Spleen (tissue), 11 donors: ENCODE results near the gene TP73. TPM values are rescaled to one million over a fixed set of nuclear protein-coding genes. Genes with fewer than 3 reads are reported as not detected.

ENCODE experiments used
- DNase-seq: peaks from one replicate; pipeline ENCODE4 v3.0.0-alpha.2; 2020
- H3K27ac ChIP-seq, 8 donors: fragments of 200-600 bp; sonication (generic) in 7 of 8; 1 replicate in 4 of 8; 2 replicates in 4 of 8; pipeline versions ENCODE4 v1.5.0 to v1.8.0; 2016 to 2021; ENCODE audit warnings: inconsistent platforms in 4 of 8, mild to moderate bottlenecking in 4 of 8, moderate library complexity in 1 of 8
- H3K27me3 ChIP-seq, 7 donors: fragments of 200-600 bp; sonication (generic) in 6 of 7; replicated peaks in 1 of 7; 1 replicate in 4 of 7; 2 replicates in 3 of 7; pipeline versions ENCODE4 v1.5.0 to v1.8.0; 2016 to 2021; ENCODE audit warnings: inconsistent platforms in 3 of 7, mild to moderate bottlenecking in 1 of 7
- H3K36me3 ChIP-seq, 6 donors: fragments of 200-600 bp; sonication (generic) in 5 of 6; 1 replicate in 4 of 6; 2 replicates in 2 of 6; pipeline versions ENCODE4 v1.5.0 to v1.8.0; 2016 to 2021; ENCODE audit warnings: inconsistent platforms in 2 of 6
- H3K4me1 ChIP-seq, 6 donors: fragments of 200-600 bp; sonication (generic) in 5 of 6; 1 replicate in 3 of 6; 2 replicates in 3 of 6; pipeline versions ENCODE4 v1.5.0 to v1.8.0; 2016 to 2021; ENCODE audit warnings: inconsistent platforms in 3 of 6
- H3K4me3 ChIP-seq, 8 donors: fragments of 200-600 bp; sonication (generic) in 7 of 8; 1 replicate in 4 of 8; 2 replicates in 4 of 8; pipeline versions ENCODE4 v1.5.0 to v1.8.0; 2016 to 2021; ENCODE audit warnings: inconsistent platforms in 4 of 8, mild to moderate bottlenecking in 4 of 8, moderate library complexity in 2 of 8
- H3K9me3 ChIP-seq, 8 donors: fragments of 200-600 bp; sonication (generic) in 7 of 8; 1 replicate in 4 of 8; 2 replicates in 4 of 8; pipeline versions ENCODE4 v1.5.0 to v1.8.0; 2016 to 2021; ENCODE audit warnings: inconsistent platforms in 4 of 8
- POLR2A ChIP-seq, 3 donors: fragments of 450-650 bp; IDR thresholded peaks; one replicate each; pipeline ENCODE4 v1.5.1; 2017; ENCODE audit warnings: antibody characterized with exemption in 3 of 3, mild to moderate bottlenecking in 1 of 3
- POLR2AphosphoS5 ChIP-seq, 3 donors: sonication (generic); formaldehyde crosslinking; IDR thresholded peaks; one replicate each; pipeline ENCODE4 v1.5.1; 2017; ENCODE audit warnings: antibody characterized with exemption in 3 of 3
- WGBS, 5 donors: extraction: QIAGEN DNeasy Blood & Tissue Kit in 3 of 5; methylation state at CpG; one replicate each; pipeline versions ENCODE4 v1.1.5 to v1.1.7; 2013 to 2018; 5-methylcytosine and 5-hydroxymethylcytosine counted together
- intact Hi-C: fragments of 100-400 bp; cut with DNase I; formaldehyde crosslinking; loops from one replicate; pipeline ENCODE4 v1.15.0; 2023; ENCODE audit warnings: low total_unique reads
- polyA plus RNA-seq, 3 donors: library from polyadenylated mRNA; stranded (reverse); fragments of 200-250 nt; gene quantifications; one replicate each; pipeline ENCODE4 v1.2.1, GENCODE V29; 2013
- total RNA-seq, 7 donors: library from RNA; depleted of rRNA in 3 of 7; stranded (reverse); fragments of >200 nt in 3 of 7; fragmentation: NEBNext Ultra II Directional in 4 of 7; extraction: Animal tissue kit (Norgen Biotek cat#: 25700) in 4 of 7; gene quantifications; one replicate each; pipeline versions ENCODE4 v1.1.0 to v1.2.1, GENCODE V29; 2016 to 2021
- TF ChIP-seq, protein P1 (sequence below), 11 experiments: fragments of 200-600 bp in 7 of 11; fragments of 450-650 bp in 4 of 11; sonication (generic) in 4 of 11; IDR thresholded peaks in 8 of 11; conservative IDR thresholded peaks in 3 of 11; 1 replicate in 7 of 11; 2 replicates in 4 of 11; pipeline versions ENCODE4 v1.4.0 to v1.8.0; 2016 to 2021; ENCODE audit warnings: antibody characterized with exemption in 11 of 11, inconsistent platforms in 4 of 11, mild to moderate bottlenecking in 1 of 11
- donor health status: healthy with polysubstance abuse.
- donor health status: DM: no; HTN: no; CAD: no; lungs with moderate emphysema.
- donor health status: DM: no; HTN: no; CAD: no.
- donor health status: Bipolar disorder and iron deficiency.
- donor health status: healthy.
- donor health status: DM: no; HTN: no; CAD: no.
- donor health status: DM: yes; HTN: yes; CAD: no.

TP73 gene
- total and polyA plus RNA-seq, 10 donors = 0.11 to 4.3 (median 0.96) TPM

DNA sequence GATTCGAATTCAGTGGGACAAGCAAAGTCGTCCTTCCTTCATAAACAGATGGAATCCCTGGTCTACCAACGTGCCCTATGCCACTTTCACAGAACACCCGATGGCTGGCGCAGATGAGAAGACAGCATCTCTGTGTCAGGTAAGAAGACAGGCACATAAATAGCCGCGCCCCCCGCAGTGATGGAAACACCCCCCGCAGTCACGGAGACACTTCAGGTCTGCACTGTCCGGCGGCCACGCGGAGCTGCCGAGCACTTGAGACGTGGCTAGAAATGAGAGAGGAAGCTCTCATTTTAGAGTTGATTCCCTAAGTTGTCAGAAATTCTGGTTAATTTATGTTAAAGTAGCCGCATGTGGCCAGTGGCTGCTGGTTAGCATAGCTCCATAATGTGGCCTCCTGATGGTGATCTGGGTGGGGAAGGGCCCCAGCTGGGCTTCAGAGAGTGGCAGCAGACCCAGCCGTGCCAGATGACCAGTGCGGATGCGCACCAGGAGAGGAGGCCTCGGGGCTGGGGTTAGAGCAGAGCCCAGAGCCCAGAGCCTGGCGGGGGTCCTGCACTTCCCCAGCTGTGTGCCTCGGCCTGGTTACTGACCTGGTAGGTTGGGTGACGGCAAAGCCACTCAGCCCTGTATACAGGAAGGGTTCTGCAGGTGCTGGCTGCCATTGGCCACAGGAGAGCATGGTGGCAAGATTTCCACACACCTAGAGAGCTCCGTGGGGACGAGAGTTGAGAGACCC is 24.6 kb upstream of the TP73 start:
- 93 to 96% (median 94%) methylated on average over 24 to 26 of the region's 26 CpGs for WGBS, 5 donors
- Histone ChIP-seq H3K36me3 (peaks cover 5 to 68% (median 54%) of the 10 kb centered on the region in 6 donors), H3K27me3 (no peaks in the 10 kb centered on the region), H3K4me1 (peaks cover 18 to 40% (median 34%) of the 10 kb centered on the region in 6 donors), H3K9me3 (no peaks in the 10 kb centered on the region), H3K4me3 (no peak overlapping the region), H3K27ac (no peak overlapping the region)
- intact Hi-C loops = no loop called here
- TF ChIP-seq POLR2AphosphoS5 (IDR thresholded peaks at IDR 0.05) (peak in 1 of 3 donors; percentile 27), POLR2A (IDR thresholded peaks at IDR 0.05) (no peak)
- peak; percentile 76 for DNase-seq

DNA sequence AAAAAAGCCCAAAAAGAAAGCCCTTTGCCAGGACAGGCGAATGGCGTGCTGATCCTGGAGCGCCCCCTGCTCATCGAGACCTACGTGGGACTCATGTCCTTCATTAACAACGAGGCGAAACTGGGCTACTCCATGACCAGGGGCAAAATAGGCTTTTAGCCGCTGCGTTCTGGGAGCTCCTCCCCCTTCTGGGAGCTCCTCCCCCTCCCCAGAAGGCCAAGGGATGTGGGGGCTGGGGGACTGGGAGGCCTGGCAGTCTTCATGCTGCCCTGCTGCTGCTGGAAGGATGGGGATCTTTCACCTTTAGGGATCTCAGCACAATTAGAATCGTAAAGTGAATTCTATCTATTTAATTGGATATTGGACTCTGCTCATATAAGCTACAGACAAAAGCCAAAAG is 23.9 kb upstream of the TP73 start:
- Histone ChIP-seq H3K4me1 (peaks cover 10 to 32% (median 26%) of the 10 kb centered on the region in 6 donors), H3K36me3 (peaks cover 5 to 75% (median 61%) of the 10 kb centered on the region in 6 donors), H3K27ac (no peak overlapping the region), H3K4me3 (no peak overlapping the region), H3K9me3 (no peaks in the 10 kb centered on the region), H3K27me3 (no peaks in the 10 kb centered on the region)
- intact Hi-C loops = no loop called here
- TF ChIP-seq, protein P1, sequence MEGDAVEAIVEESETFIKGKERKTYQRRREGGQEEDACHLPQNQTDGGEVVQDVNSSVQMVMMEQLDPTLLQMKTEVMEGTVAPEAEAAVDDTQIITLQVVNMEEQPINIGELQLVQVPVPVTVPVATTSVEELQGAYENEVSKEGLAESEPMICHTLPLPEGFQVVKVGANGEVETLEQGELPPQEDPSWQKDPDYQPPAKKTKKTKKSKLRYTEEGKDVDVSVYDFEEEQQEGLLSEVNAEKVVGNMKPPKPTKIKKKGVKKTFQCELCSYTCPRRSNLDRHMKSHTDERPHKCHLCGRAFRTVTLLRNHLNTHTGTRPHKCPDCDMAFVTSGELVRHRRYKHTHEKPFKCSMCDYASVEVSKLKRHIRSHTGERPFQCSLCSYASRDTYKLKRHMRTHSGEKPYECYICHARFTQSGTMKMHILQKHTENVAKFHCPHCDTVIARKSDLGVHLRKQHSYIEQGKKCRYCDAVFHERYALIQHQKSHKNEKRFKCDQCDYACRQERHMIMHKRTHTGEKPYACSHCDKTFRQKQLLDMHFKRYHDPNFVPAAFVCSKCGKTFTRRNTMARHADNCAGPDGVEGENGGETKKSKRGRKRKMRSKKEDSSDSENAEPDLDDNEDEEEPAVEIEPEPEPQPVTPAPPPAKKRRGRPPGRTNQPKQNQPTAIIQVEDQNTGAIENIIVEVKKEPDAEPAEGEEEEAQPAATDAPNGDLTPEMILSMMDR (IDR thresholded peaks at IDR 0.05 in 8 of 11, conservative IDR thresholded peaks at IDR 0.05 in 3 of 11) = no peak
- TF ChIP-seq POLR2A (IDR thresholded peaks at IDR 0.05) = no peak
- peak; percentile 47 for DNase-seq
- 87 to 93% (median 91%) methylated on average over 10 of the region's 10 CpGs for WGBS, 5 donors

DNA sequence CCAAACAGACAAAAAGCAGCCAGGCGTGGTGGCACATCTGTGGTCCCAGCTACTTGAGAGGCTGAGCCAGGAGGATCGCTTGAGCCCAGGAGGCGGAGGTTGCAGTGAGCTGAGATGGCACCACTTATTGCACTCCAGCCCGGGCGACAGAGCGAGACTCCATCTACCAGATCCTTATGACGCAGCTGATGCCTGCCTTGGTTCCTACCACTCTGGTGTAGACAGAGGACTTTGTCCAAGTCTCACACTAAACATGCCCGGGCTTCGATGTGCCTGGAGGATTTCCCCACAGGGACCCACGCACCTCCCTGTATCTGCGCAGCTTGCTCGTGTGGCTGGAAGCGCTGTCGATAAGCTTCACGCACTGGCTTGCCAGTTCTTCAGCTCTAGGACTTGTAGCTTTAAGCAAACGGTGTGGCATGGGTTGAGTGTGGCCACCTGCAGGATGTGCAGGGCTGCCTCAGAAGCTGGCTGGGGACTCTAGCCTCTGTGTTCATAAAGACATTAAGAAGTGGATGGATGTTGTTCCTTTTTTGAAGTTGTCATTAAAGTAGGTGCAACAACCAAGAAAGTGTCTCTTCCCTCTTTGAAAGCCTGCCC is 22.7 kb upstream of the TP73 start:
- H3K36me3 ChIP-seq = peaks cover 5 to 87% (median 73%) of the 10 kb centered on the region in 6 donors
- intact Hi-C loops = no loop called here
- DNase-seq = peak; percentile 61
- no peak overlapping the region for H3K27ac ChIP-seq
- 91 to 97% (median 94%) methylated on average over 13 to 16 of the region's 16 CpGs for WGBS, 5 donors
- peaks cover 4 to 23% (median 17%) of the 10 kb centered on the region in 6 donors for H3K4me1 ChIP-seq
- peak in 1 of 3 donors; percentile 15 for TF ChIP-seq POLR2AphosphoS5 (IDR thresholded peaks at IDR 0.05)
- TF ChIP-seq, protein P1 (IDR thresholded peaks at IDR 0.05 in 8 of 11, conservative IDR thresholded peaks at IDR 0.05 in 3 of 11) = no peak
- no peaks in the 10 kb centered on the region for H3K27me3 ChIP-seq
- no peak overlapping the region for H3K4me3 ChIP-seq
- no peaks in the 10 kb centered on the region for H3K9me3 ChIP-seq

DNA sequence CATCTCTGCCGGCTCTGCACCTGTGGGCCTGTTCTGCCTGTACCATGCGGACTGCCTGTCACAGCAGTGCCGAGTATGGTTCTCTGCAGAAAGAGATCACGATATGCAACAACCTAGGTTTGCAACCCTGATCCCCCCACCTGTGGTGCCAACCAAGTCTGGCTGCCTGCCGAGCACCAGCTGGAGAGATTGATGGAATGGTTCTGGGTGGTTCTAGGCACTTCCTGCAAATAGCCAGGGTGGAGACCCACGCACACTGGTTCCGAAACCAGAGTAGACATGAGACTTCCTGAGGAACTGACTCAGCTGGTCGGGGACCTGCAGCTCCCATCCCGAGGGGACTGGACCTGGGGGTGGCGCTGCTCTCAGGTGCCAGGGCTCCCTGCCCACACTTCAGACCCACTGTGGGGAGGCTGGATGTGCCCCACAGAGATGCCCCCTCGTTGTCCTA is 22.1 kb upstream of the TP73 start:
- Histone ChIP-seq H3K4me1 (peaks cover 4 to 23% (median 16%) of the 10 kb centered on the region in 6 donors), H3K27me3 (no peaks in the 10 kb centered on the region), H3K27ac (no peak overlapping the region), H3K9me3 (no peaks in the 10 kb centered on the region), H3K36me3 (peaks cover 5 to 93% (median 79%) of the 10 kb centered on the region in 6 donors), H3K4me3 (no peak overlapping the region)
- intact Hi-C loops = no loop called here
- DNase-seq = peak; percentile 67
- 52 to 76% (median 66%) methylated on average over 7 to 11 of the region's 11 CpGs for WGBS, 5 donors
- TF ChIP-seq, protein P1 (IDR thresholded peaks at IDR 0.05 in 8 of 11, conservative IDR thresholded peaks at IDR 0.05 in 3 of 11) = no peak
- TF ChIP-seq POLR2A (IDR thresholded peaks at IDR 0.05) (no peak), POLR2AphosphoS5 (IDR thresholded peaks at IDR 0.05) (peak in 1 of 3 donors; percentile 15)
